NT2/D1 (cell line): Measurements from ENCODE around the gene ACADSB.

Experiments
- SUZ12 ChIP-seq: IDR thresholded peaks from 2 replicates; pipeline ENCODE4 v1.6.1; 2011; ENCODE audit not compliant: insufficient read length, insufficient read depth; ENCODE audit errors: extremely low read depth
- YY1 ChIP-seq: IDR thresholded peaks from 2 replicates; pipeline ENCODE4 v1.6.1; 2011; ENCODE audit not compliant: insufficient read length, insufficient read depth
- ZNF274 ChIP-seq: IDR thresholded peaks from 2 replicates; pipeline ENCODE4 v1.6.1; 2011; ENCODE audit warnings: mild to moderate bottlenecking, low read depth, low read length

- TF ChIP-seq YY1 (no peak), ZNF274 (no peak), SUZ12 (no peak)
Observed at GRCh38 chr10:123068087-123068853, 59.5 kb downstream of the ACADSB start.
